Measurements from ENCODE around the gene MALRD1.
A peak's percentile ranks its signal among the peaks of the same experiment; 100 is the strongest.

The MALRD1 gene

DNA sequence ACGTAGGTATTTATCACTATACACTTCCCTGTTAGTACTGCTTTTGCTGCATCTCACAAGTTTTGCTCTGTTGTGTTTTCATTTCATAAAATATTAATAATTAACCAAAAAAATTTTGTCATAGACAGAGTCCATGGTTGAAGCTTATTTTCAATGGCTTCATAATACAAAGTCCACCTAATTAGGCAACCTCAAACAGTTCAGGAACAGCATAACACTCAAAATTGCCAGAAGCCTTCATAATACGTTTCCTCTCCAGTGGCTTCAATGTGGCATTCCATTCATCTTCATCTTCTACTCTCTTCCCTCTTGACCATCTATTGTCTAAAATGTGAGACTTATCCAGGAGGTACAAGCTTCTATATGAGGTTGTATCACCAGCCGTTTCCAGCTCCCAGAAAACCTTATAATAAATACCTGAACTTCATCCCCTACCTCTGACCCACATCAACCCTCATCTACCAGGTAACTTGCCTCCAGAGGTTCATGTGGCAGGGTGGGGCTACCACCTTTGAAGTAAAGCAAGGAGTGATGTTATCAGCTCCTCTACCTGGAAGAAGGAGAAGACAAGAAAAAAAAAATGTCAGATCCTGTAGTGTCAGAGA, 337.3 kb downstream of the MALRD1 start:
- DNase-seq = no peak

DNA sequence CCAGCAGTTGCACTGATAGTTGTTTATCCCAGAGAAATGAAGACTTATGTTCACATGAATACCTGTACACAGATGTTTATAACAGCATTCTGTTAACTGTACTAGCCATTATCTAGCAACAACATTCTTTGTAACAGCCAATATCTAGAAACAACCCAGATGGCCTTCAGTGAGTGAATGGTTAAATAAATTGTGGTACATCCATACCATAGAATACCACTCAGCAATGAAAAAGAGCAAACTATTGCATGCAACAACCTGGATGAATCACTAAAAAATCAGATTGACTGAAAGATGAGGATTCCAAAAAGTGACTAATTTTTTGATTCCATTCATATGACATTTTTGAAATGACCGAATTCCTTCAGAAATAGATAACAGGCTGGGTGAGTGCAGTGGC, 360.3 kb downstream of the MALRD1 start:
- no peak for DNase-seq

DNA sequence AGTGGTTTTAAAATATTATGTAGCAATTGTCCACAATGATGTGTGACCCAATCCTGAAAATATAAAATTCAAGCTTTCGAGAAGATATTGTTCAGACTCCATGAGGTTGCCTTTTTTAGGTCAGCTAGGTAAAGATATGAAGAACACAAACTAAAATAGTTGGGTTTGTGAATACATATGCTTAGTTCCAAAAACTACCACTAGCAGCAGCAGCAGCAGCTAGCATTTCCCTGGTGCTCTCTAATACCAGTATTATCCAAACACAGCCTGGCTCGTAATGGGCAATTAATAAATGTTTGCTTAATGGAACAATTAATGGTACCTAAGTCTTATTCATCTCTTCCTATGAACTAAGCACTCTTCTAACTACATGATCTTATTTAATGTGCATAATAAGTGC, 362.5 kb downstream of the MALRD1 start:
- peak; percentile 1 for DNase-seq

DNA sequence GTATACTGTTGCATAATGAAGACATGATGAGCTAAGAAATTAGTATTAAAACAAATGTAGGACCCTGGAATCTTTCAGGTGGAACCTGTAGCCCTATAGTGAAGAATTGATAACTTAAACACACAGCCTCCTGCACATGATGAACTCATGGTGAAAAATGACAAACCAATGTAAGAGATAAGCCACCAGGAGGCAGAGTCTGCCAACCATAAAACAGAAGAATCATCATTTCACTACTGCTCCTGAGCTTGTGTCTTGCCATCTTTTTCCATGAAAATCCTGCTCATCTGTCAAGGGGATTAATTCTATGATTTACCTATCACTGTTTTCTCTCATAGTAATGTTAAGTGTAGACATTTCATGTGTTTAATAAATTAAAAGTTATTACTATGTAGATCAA, 363.9 kb downstream of the MALRD1 start:
- peak; percentile 60 for DNase-seq

DNA sequence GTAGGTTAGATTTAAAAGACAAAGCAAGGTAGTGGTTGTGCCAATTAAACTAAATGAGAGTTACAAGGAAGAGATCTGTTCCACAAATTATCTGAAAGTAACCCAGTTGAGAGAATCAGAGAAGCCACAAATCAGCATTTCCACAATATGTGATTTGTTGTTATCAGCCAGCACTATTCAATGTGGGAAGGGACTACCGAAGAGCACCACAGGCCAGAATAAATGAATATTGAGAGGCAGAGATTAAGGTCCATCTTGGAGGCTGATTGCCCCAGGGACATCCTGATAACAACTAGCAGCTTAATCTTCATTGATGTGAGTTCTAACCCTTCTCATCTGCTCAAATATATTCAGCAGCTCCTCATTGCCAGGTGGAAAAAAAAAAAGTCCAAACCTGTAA, 367.6 kb downstream of the MALRD1 start:
- DNase-seq = no peak

DNA sequence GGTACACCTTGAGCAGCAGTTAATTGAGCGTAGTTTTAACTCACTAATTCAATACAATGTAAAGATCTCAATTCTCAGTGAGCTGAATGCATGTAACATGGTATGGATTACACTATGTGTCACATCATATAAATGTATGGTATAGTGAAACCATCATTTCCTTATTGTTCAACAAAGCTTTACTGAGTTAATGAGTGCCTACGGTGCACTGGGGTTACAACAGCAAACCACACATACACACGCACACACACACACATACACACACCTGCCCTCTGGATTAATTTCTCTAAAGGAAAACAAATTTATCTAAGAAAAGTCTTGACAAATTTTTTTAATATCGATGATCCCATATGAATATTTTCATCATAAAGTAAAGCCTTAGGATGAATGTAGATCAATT, 369.1 kb downstream of the MALRD1 start:
- no peak for DNase-seq

DNA sequence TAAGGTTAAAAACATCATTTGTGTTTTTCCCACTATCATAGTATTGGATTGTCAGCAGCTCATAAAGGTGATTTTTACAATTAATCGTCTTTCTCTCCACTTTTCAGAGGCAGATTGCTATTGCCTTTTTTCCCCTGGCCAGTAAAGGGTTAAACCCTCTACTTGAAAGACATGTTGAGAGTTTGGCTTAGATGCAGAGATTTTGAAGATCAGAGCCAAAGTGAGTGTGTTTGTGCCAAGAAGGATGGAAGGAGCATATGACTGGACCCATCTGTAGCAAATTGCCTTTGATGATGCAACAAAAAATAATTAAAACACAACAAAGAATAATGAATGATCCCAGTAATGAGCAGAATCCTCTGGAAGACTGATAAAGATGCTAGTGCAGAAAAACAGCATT, 373.1 kb downstream of the MALRD1 start:
- no peak for DNase-seq

DNA sequence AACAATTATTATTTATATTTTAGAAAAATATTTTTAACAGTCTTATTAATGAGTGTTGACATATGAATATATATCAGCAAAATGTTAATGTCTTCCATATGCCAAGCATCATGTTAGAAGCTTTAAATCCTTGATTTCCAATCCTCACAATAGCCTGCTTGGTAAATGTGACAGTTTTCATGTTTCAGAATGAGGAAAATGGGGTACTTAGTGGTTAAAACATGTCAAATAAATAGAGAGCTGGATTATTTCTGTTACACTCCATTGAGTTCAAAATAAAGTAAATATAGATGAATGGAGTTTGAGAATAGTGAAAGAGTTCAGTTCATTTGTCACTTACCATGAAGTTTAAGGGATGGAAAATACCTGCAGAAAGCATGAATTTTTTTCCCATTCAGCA, 377.4 kb downstream of the MALRD1 start:
- DNase-seq = no peak

DNA sequence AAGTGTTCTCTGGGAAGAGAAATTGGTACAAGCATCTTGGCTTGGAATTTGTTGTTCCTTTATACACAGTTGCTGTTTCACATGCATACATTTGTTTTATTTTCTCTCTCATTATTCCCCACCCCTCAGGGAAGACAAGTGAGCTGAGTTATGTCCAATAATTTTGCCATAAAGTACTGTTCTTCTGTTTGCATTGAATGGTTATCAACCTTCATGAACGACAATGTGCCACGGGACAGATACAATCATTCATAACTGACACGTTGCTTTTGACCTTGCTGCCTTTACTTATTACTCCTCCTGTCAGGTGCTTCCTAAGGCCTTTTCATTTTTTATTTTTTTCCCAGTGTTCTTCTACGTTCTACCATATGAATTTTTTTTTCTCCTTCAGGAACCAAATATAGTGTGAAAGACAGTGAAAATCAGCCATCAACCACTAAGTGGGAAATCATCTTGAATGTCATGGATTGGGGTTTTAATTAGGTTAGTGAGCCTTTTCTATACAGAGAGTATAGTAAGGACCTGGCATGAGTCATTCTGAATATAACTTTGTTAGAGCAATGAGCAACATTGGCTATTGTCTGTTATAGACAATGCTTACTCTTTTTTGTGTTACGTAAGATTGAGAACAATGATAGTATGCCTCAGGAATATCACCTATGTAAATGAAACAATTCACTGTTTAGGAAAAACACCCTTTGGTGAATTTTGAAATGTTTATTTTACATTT, 383.2 kb downstream of the MALRD1 start:
- DNase-seq = no peak

DNA sequence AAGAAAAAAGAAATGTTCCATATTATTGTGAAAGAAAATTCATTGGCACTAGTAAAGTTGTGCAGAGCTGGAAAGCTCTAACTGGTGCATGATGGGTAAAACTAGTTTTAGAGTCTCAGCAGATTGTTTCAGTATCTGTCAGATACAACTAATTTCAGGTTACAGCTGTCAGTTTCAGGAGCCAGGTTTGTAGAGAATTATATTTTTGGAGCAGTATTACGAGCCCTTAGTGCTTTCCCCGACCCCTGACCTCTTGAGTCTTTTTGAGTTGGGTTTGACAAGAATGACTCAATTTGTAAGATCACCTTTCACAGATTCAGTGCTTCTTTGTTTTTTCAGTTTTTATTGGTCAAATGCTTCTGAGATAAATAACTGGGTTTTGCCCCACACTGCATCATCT, 401.3 kb downstream of the MALRD1 start:
- DNase-seq = no peak

DNA sequence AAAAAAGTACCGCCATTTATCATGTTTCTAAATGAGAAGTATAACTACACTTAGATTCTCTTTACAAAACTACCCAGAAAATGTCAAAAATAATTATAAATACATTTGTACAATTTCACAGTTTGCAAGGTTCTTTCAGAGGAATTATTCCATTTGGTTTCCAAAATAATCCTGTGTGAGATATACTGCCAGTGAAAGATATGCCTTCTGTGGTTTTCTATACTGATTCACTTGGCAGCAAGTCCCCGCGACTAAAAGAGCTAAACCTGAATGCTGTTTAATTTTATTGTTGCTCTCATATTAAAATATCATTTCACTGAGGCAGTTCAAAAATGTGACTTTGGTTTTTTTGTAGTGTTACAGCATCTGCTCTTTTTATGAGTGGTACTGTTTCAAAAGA, 402.8 kb downstream of the MALRD1 start:
- no peak for DNase-seq

DNA sequence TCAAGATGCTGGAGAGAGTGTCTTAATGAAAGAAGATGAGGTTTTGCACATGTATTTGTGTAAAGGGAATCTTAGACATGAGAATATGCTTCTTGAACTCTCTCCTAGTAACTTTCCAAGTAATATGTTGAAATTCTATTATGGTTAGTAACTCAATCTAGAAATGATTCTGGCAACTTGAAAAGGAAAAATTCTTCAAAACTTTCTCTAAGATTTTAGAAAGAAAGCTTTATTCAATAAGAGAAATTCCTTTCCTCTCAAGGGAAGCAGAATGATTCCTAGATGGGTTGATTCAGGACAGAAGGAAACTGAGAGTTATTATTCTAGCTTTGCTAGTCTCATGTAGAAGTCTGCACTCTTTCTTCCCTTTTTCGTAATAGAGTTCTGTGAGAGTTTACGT, 403.3 kb downstream of the MALRD1 start:
- DNase-seq = no peak

DNA sequence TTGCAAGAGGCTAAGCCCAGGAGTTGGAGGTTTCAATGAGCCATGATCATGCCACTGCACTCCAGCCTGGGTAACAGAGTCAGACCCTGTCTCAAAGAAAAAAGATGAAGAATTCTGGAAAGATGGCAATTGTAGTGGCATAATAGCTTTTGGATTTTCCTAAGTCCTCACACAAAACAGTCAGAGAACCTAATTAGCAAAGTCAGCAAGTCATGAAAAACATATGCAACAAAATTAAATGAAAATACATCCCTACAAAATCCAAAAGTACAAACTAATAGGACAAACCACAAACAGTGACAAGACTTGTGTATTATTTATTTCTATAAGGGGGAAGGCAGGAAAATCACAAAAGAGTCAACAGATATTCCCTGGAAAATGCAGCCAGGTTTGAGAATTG, 405.4 kb downstream of the MALRD1 start:
- no peak for DNase-seq

DNA sequence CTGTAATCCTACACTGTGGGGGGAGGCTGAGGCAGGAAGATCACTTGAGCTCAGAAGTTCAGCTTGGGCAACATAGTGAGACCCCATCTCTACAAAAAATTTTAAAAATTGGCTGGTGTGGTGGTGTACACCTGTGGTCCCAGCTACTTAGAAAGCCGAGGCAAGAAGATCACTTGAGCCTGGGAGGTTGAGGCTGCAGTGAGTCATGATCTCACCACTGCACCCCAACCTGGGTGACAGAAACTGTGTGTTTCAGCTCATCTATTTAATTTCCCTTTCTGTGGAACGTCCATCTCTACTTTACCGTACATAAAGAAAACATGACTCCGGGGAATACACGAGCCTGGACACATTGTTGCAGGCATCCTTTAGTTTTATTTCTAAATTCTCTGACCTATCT, 413.0 kb downstream of the MALRD1 start:
- DNase-seq = no peak

DNA sequence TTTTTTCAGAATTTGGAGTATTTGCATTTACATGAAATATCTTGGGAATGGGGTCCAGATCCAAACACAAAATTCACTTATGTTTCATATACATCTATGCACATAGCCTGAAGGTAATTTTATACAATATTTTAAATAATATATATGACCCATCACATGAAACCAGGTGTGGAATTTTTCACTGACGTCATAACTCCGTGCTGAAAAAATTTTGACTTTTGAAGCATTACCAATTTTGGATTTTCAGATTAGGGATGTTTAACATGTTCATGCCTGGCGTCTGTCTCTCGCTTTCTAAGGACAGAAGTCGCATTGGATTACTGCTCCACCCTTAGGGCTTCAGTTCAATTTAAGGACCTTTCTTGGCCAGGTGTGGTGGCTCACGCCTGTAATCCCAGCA, 418.1 kb downstream of the MALRD1 start:
- DNase-seq = no peak

DNA sequence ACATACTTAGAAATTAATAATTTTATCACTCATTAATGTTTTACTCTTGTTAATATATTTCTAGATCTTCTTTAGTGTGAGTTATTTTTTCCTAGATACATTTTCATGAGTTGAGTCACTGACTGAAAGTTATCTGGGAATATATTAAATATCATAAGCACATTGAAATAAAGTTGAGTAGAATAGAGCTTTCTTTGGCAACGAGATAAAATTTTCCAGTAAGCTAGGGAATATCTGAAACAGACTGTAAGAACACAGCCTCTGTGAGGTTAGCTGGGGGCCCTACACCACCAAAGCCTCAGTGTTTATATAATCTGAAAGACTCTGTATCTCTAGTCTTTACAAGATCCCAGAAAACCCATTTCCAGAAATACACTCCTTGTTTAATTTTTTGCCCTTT, 419.8 kb downstream of the MALRD1 start:
- no peak for DNase-seq

DNA sequence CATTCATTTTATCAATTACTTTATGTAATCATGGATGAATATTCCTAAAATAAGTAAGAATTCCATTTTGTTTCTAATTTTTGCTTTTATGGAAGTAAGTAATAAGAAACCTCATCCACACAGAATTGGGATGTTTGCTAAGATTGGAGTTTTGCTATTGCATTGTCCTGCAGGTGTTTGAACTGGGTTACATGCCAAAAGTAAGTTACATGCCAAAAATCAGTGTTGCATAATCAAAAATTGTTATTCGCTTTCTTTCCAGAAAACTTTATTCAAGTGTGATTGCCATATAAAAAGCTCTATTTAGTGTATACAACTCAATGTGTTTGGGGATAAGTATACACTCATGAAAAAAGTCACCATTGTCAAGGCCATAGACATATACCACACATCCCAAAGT, 420.9 kb downstream of the MALRD1 start:
- DNase-seq = no peak

DNA sequence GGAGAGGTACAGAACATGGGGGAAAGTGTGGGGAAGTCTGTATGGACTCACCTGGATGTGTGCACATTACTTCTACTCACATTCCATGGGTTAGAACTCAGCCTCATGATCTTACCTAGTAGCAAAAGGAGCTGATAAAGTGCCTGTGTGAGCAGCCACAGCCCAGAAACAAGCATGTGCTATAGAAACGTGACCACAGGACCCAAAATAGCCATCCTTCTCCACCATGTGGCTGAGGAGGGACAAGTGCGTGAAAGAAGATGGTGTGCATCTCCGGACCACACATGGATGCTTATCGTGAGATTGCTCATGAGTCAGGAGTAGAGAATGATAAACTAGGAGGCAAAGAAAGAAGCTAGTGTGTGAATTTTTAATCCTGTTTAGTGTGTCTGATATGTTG, 431.3 kb downstream of the MALRD1 start:
- DNase-seq = no peak

DNA sequence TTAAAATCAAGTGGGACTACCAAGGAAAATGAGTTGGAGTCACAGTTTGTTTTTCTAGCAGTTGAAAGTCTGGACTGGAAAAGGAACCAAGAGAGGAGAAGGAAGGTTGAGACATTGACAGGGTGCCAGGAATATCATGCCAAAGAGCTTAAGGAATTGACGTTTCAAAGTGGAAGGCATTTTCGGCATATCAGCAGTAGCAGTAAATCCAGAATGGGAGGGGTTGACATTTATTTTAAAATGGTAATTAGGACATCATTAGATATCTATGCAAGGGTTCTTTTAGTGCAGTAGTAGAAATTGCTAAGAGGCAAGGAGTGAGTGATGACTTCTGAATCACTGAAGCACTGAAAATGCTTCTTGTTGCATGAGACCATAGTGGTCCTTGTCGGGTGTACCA, 431.8 kb downstream of the MALRD1 start:
- no peak for DNase-seq

DNA sequence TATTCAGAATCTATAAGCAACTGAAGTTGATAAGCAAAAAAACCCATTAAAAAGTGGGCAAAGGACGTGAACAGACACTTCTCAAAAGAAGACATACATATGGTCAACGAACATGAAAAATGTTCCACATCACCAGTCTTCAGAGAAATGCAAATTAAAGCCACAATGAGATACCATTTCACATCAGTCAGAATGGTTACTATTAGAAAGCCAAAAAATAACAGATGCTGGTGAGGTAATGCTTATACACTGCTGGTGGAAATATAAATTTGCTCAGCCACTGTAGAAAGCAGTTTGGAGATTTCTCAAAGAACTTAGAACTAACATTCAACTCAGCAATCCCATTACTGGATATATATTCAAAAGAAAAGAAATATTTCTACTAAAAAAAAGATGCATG, 434.8 kb downstream of the MALRD1 start:
- no peak for DNase-seq

DNA sequence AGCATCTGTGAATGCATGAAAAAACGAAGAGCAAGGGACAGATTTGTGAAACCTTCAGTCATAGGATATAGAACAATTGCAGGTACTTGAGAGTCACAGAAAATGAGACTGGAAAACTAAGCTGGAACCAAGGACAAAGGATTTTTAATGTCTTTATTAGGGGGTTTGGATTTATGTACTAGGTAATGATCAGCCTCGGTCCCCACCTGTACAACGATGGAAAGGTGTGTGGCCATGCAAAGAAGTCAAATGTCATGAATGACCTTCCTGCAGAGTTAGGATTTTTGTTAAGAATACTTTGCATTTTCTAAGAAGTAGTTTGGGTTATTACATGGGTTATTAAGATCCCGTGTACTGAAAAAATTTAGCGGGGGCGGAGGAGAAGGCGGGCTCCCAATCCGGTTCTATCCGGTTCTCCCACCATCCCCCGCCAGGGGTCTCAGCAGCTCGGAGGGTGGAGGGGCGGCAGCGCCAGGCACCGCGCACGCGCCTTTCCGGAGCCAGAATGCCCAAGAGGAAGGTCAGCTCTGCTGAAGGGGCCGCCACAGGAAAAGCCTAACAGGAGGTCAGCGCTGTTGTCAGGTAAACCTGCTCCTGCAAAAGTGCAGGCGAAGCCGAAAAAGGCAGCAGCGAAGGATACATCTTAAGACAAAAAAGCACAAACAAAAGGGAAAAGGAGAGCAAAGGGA, 440.1 kb downstream of the MALRD1 start:
- DNase-seq = peak; percentile 72

DNA sequence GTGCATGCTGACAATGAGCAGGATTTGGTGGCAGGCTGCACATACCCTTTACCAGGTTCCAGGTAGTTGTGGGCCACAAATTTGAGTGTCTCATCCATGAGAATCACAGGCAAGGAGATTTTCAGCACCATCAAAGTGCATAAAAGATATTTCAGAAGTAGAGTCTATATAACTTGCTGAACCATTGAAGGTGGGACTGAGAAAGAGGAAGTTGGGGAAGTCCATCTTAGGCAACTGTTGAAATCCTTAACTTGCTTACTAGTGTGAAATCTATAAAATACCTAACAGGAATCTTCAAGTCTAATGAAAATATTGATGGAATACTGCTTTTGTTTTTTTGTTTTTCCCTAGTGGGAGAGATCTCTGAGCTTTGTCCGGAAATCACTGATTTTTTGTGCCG, 442.6 kb downstream of the MALRD1 start:
- DNase-seq = peak; percentile 63

DNA sequence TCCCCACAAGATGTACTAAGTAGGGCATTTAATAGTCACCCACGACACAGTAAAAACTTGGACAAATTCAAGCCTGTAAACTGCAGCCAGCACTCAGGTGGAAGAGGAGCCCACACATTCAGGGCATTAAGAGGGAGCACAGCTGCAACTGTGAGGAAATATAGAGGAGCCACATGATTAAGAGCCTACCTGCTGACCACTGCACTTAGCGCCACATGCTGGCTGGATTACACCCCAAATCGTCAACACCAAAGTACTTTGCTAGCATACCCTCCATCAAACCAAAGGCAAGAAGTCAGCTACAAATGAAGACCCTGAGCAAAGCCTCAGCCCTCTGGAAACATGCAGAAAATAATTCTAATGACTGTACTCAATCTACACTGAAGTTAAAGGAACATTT, 445.3 kb downstream of the MALRD1 start:
- DNase-seq = no peak

DNA sequence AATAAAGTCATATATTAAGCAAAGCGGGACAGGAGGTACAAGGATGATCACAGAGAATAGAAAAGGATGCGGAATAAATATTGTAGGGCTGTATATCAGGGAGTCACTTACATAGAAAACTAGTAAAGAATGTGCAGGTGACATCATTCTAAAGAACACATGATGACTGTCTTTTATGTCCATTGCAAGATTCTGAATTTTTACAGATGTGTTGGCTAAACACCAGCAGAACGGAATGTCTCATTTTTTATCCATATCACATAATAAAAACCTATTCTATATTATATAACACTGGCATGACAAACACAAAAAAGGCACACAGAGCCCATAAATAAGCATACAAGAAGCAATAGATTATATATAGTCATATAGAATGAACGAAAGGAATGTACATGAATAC, 448.4 kb downstream of the MALRD1 start:
- no peak for DNase-seq
